Keratinocyte (primary cell): Measurements from ENCODE around the gene HSFX4. TPM values are rescaled to one million over a fixed set of nuclear protein-coding genes. Genes with fewer than 3 reads are reported as not detected.

Source experiments
- DNase-seq: peaks from one replicate; pipeline ENCODE4 v3.0.0-alpha.2; 2011; ENCODE audit warnings: low read depth, missing footprints, low spot score
- FAIRE-seq: peaks from 2 replicates; lab custom pipeline; 2011; peaks lifted over from hg19 to GRCh38; lab: Jason Lieb, UNC
- H2AFZ ChIP-seq: 2 replicates; pipeline ENCODE4 v1.6.0; 2012; ENCODE audit warnings: low read length, control low read depth, inconsistent platforms; ENCODE audit not compliant: control insufficient read depth
- H3K27ac ChIP-seq: 2 replicates; pipeline ENCODE4 v1.5.1; 2011; ENCODE audit warnings: low read length; ENCODE audit not compliant: control insufficient read depth, insufficient read depth
- H3K27me3 ChIP-seq: 3 replicates; pipeline ENCODE4 v1.6.0; 2011; ENCODE audit warnings: low read length; ENCODE audit not compliant: control insufficient read depth, insufficient read depth; ENCODE audit errors: extremely low read depth
- H3K36me3 ChIP-seq, 2 experiments: 2 replicates in 1 of 2; 3 replicates in 1 of 2; pipeline ENCODE4 v1.5.1; 2011; ENCODE audit warnings: low read length in 2 of 2, mild to moderate bottlenecking in 1 of 2; ENCODE audit not compliant: control insufficient read depth in 2 of 2, insufficient read depth in 2 of 2; ENCODE audit errors: extremely low read depth in 1 of 2
- H3K4me1 ChIP-seq: 3 replicates; pipeline ENCODE4 v1.5.1; 2011; ENCODE audit warnings: low read length; ENCODE audit not compliant: control insufficient read depth, insufficient read depth; ENCODE audit errors: extremely low read depth
- H3K4me2 ChIP-seq: 3 replicates; pipeline ENCODE4 v1.6.0; 2011; ENCODE audit warnings: low read depth, low read length; ENCODE audit not compliant: control insufficient read depth, insufficient read depth; ENCODE audit errors: extremely low read depth
- H3K4me3 ChIP-seq, 3 experiments: fragments of 200-600 bp in 1 of 3; sonication (generic) in 1 of 3; 2 replicates in 2 of 3; 3 replicates in 1 of 3; pipeline ENCODE4 v1.5.1; 2011 to 2016; ENCODE audit warnings: low read length in 3 of 3, mild to moderate bottlenecking in 3 of 3, control low read depth in 2 of 3, inconsistent platforms in 1 of 3, low read depth in 1 of 3, mixed read lengths in 1 of 3, mixed run types in 1 of 3, moderate library complexity in 1 of 3; ENCODE audit not compliant: control insufficient read depth in 2 of 3, insufficient read depth in 2 of 3; ENCODE audit errors: extremely low read depth in 1 of 3
- H3K79me2 ChIP-seq: 2 replicates; pipeline ENCODE4 v1.6.0; 2012; ENCODE audit warnings: low read length; ENCODE audit not compliant: control insufficient read depth, insufficient read depth
- H3K9ac ChIP-seq: 3 replicates; pipeline ENCODE4 v1.6.0; 2011; ENCODE audit warnings: low read length; ENCODE audit not compliant: control insufficient read depth, insufficient read depth; ENCODE audit errors: extremely low read depth
- H3K9me1 ChIP-seq: 3 replicates; pipeline ENCODE4 v1.6.0; 2011; ENCODE audit warnings: low read length; ENCODE audit not compliant: control insufficient read depth, insufficient read depth; ENCODE audit errors: extremely low read depth
- H3K9me3 ChIP-seq: 2 replicates; pipeline ENCODE4 v1.5.1; 2012; ENCODE audit warnings: low read depth, low read length; ENCODE audit not compliant: control insufficient read depth
- H4K20me1 ChIP-seq: 3 replicates; pipeline ENCODE4 v1.6.0; 2011; ENCODE audit warnings: low read length; ENCODE audit not compliant: control insufficient read depth, insufficient read depth; ENCODE audit errors: extremely low read depth
- EZH2 ChIP-seq: IDR thresholded peaks from one replicate; pipeline ENCODE4 v1.6.1; 2012; ENCODE audit warnings: inconsistent platforms, mild to moderate bottlenecking, low read length, moderate library complexity
- dilution Hi-C: fragments of 300-500 bp; cut with MboI; formaldehyde crosslinking; loops from one replicate; pipeline ENCODE4 v1.7.0; 2020; ENCODE audit warnings: low sequenced_read_pairs; ENCODE audit not compliant: extremely low pct_ligation_motif_present
- polyA plus RNA-seq, 5 experiments: library from polyadenylated mRNA; depleted of rRNA in 3 of 5; stranded (reverse) in 3 of 5; stranded (forward) in 1 of 5; unstranded in 1 of 5; fragments of >200 nt; gene quantifications; 1 replicate in 1 of 5; 2 replicates in 3 of 5; 3 replicates in 1 of 5; pipeline versions ENCODE4 v1.2.1 to v1.2.3, GENCODE V29; 2011 to 2012; ENCODE audit warnings: missing spikeins in 2 of 5, low read depth in 1 of 5, low replicate concordance in 1 of 5
- TF ChIP-seq, protein P1 (sequence below), 3 experiments: IDR thresholded peaks in 1 of 3; conservative IDR thresholded peaks in 1 of 3; optimal IDR thresholded peaks in 1 of 3; 2 replicates in 2 of 3; 3 replicates in 1 of 3; pipeline versions ENCODE3 to v1.5.1; 2011; ENCODE audit warnings: low read length in 3 of 3, mild to moderate bottlenecking in 3 of 3, moderate library complexity in 2 of 3, control low read depth in 1 of 3, inconsistent platforms in 1 of 3; ENCODE audit not compliant: insufficient read depth in 2 of 3; ENCODE audit errors: extremely low read depth in 1 of 3

Gene HSFX4
- polyA plus RNA-seq, 1 donor (not counting 4 experiments of a cell fraction or from before 2014, with no cell fraction given), result not detected

- peak within 1 kb of the TSS; percentile 67 to 70 (median 68) for H3K4me3 ChIP-seq
- peak; percentile 92 for DNase-seq
- H3K27ac ChIP-seq, result peak within 1 kb of the TSS; percentile 71
- H3K9ac ChIP-seq, result peak within 1 kb of the TSS; percentile 86
- no peaks in the 10 kb centered on the region for H3K9me3 ChIP-seq
- H3K79me2 ChIP-seq, result peaks cover 12% of the 10 kb centered on the region
- H3K27me3 ChIP-seq, result no peaks in the 10 kb centered on the region
- FAIRE-seq, result peak; percentile 79
- dilution Hi-C loops, result no loop called here
- TF ChIP-seq EZH2, result no peak
- TF ChIP-seq, protein P1, sequence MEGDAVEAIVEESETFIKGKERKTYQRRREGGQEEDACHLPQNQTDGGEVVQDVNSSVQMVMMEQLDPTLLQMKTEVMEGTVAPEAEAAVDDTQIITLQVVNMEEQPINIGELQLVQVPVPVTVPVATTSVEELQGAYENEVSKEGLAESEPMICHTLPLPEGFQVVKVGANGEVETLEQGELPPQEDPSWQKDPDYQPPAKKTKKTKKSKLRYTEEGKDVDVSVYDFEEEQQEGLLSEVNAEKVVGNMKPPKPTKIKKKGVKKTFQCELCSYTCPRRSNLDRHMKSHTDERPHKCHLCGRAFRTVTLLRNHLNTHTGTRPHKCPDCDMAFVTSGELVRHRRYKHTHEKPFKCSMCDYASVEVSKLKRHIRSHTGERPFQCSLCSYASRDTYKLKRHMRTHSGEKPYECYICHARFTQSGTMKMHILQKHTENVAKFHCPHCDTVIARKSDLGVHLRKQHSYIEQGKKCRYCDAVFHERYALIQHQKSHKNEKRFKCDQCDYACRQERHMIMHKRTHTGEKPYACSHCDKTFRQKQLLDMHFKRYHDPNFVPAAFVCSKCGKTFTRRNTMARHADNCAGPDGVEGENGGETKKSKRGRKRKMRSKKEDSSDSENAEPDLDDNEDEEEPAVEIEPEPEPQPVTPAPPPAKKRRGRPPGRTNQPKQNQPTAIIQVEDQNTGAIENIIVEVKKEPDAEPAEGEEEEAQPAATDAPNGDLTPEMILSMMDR (optimal IDR thresholded peaks at IDR 0.05 in 1 of 3, IDR thresholded peaks at IDR 0.05 in 1 of 3, conservative IDR thresholded peaks at IDR 0.05 in 1 of 3; ENCODE audit: extremely low read depth in 1 of 3, insufficient read depth in 2 of 3, low read length in 3 of 3), result peak; percentile 72 to 81 (median 74)
- no peaks in the 10 kb centered on the region for H4K20me1 ChIP-seq
- H3K4me2 ChIP-seq, result peak within 1 kb of the TSS; percentile 58
- peaks cover 0 to 2% of the 10 kb centered on the region in 2 experiments for H3K36me3 ChIP-seq
- peak within 1 kb of the TSS; percentile 58 for H2AFZ ChIP-seq
- H3K9me1 ChIP-seq, result no peaks in the 10 kb centered on the region
- H3K4me1 ChIP-seq, result no peaks in the 10 kb centered on the region
Observed at GRCh38 chrX:149938427-149938880, 9.1 kb downstream of the HSFX4 start, which contains the start of gene EOLA2. TSS of gene EOLA2 (minus strand) at chrX:149938491. CDS start at chrX:149933874, 4,617 bp downstream.

DNA sequence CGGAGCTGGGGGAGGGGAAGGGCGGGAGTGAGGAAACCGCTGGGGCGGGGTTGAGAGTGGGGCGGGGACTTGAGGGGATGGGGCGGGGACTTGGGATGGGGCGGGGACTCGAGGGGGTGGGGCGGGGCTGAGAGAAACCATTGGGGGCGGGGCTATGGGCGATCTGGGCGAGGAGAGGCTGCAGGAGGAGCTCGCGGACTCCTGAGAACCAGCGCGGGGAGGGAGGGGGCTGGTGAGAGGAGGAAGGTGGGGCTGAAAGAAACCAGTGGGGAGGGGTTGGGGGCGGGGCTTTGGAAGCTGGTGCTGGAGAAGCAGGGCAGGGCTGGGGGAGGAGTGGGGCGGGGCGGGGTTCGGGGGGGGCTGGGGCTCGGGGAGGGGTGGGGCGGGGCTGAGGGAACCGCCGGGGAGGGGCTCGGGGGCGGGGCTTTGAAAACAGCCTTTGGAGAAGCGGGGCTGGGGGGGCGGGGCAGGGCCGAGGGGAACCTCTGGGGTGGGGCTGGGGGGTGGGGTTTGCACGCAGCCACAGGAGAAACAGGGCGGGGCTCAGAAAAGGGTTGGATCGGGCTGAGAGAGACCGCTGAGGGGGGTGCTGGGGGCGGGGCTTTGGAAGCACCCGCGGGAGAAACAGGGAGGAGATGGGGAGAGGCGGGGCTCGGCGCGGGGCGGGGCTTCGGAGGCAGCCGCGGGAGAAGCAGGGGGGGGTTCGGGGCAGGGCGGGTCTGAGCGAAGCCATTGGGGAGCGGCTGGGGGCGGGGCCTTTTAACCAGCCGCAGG lies 9.7 kb downstream of the HSFX4 start:
- no peak overlapping the region for H3K27ac ChIP-seq
- TF ChIP-seq, protein P1 (optimal IDR thresholded peaks at IDR 0.05 in 1 of 3, IDR thresholded peaks at IDR 0.05 in 1 of 3, conservative IDR thresholded peaks at IDR 0.05 in 1 of 3; ENCODE audit: extremely low read depth in 1 of 3, insufficient read depth in 2 of 3, low read length in 3 of 3), result no peak
- no peak for TF ChIP-seq EZH2
- peak overlapping the region; percentile 86 for H3K9ac ChIP-seq
- H3K4me1 ChIP-seq, result no peaks in the 10 kb centered on the region
- no peaks in the 10 kb centered on the region for H3K9me1 ChIP-seq
- H2AFZ ChIP-seq, result no peak overlapping the region
- H3K4me3 ChIP-seq, result peak overlapping the region in 1 of 3 experiments; percentile 67
- H3K79me2 ChIP-seq, result peaks cover 12% of the 10 kb centered on the region
- no peak overlapping the region for H3K4me2 ChIP-seq
- peaks cover 0 to under 1% of the 10 kb centered on the region in 2 experiments for H3K36me3 ChIP-seq
- no peaks in the 10 kb centered on the region for H3K27me3 ChIP-seq
- DNase-seq (peak; percentile 66), FAIRE-seq (no peak)
- no peaks in the 10 kb centered on the region for H4K20me1 ChIP-seq
- H3K9me3 ChIP-seq, result no peaks in the 10 kb centered on the region
- dilution Hi-C loops, result no loop called here
